PC-3 (cell line): ENCODE measurements around the gene ACER1. TPM values are rescaled to one million over a fixed set of nuclear protein-coding genes. Genes with fewer than 3 reads are reported as not detected.
A peak's percentile ranks its signal among the peaks of the same experiment; 100 is the strongest.
"Not testable (repeated sequence)": the region's sequence is repeated elsewhere in the genome, so short reads cannot be mapped to it uniquely, and the experiment has no call there.

Source experiments
- ATAC-seq: fragments of 200-7000 bp; cut with Tn5 transposase; 2 replicates; pipeline ENCODE4 v1.9.1; 2020; ENCODE audit warnings: mild to moderate bottlenecking, moderate library complexity
- BruUV-seq: library from RNA; stranded (reverse); fragments of 400-500 nt; replicated peaks from 2 replicates; lab custom pipeline; 2021; lab: Mats Ljungman, UMichigan
- CTCF ChIA-PET: fragments of 300-600 bp; sonication (Branson Sonifier 250); formaldehyde crosslinking; loops from one replicate; lab custom pipeline; 2022; ENCODE audit warnings: antibody characterized with exemption; lab: Charles Lee
- POLR2A ChIA-PET: fragments of 300-600 bp; sonication (Branson Sonifier 250); formaldehyde crosslinking; loops from one replicate; lab custom pipeline; 2022; ENCODE audit warnings: antibody characterized with exemption; ENCODE audit not compliant: unreplicated experiment; lab: Charles Lee
- DNase-seq: peaks from one replicate; pipeline ENCODE4 v3.0.0-alpha.2; 2015
- H2AFZ ChIP-seq: fragments of 300-600 bp; sonication (generic); 2 replicates; pipeline ENCODE4 v1.6.0; 2016; ENCODE audit warnings: antibody characterized with exemption, low read length
- H3F3A ChIP-seq: fragments of 300-600 bp; sonication (generic); one replicate; pipeline ENCODE4 v1.6.0; 2017; ENCODE audit warnings: antibody characterized with exemption, low read length, control low read depth, mild to moderate bottlenecking; ENCODE audit not compliant: unreplicated experiment
- H3K27ac ChIP-seq: fragments of 300-600 bp; sonication (generic); 2 replicates; pipeline ENCODE4 v1.5.1; 2016; ENCODE audit warnings: mild to moderate bottlenecking, low read length
- H3K27me3 ChIP-seq: fragments of 300-600 bp; sonication (generic); 2 replicates; pipeline ENCODE4 v1.6.1; 2016; ENCODE audit warnings: low read length, mixed read lengths
- H3K36me3 ChIP-seq: fragments of 300-600 bp; sonication (generic); 2 replicates; pipeline ENCODE4 v1.6.1; 2016; ENCODE audit warnings: low read depth, mixed run types, low read length, mixed read lengths
- H3K4me1 ChIP-seq: fragments of 300-600 bp; sonication (generic); 2 replicates; pipeline ENCODE4 v1.5.1; 2016; ENCODE audit warnings: low read length; ENCODE audit not compliant: insufficient read depth
- H3K4me2 ChIP-seq: fragments of 300-600 bp; sonication (generic); 2 replicates; pipeline ENCODE4 v1.6.0; 2016; ENCODE audit warnings: low read length
- H3K4me3 ChIP-seq: fragments of 300-600 bp; sonication (generic); 2 replicates; pipeline ENCODE4 v1.5.1; 2016; ENCODE audit warnings: mild to moderate bottlenecking, low read length, mixed read lengths
- H3K79me2 ChIP-seq: fragments of 300-600 bp; sonication (generic); 2 replicates; pipeline ENCODE4 v1.6.1; 2017; ENCODE audit warnings: low read length, mixed read lengths
- H3K9ac ChIP-seq: fragments of 300-600 bp; sonication (generic); 2 replicates; pipeline ENCODE4 v1.6.0; 2016; ENCODE audit warnings: mild to moderate bottlenecking, low read length
- H3K9me2 ChIP-seq: fragments of 300-600 bp; sonication (generic); replicated peaks from 2 replicates; pipeline ENCODE4 v1.6.1; 2016; ENCODE audit warnings: mixed run types, low read length, mixed read lengths
- H3K9me3 ChIP-seq: fragments of 300-600 bp; sonication (generic); 2 replicates; pipeline ENCODE4 v1.6.1; 2016; ENCODE audit warnings: low read length, mixed read lengths
- H4K20me1 ChIP-seq: fragments of 300-600 bp; sonication (generic); 2 replicates; pipeline ENCODE4 v1.6.1; 2016; ENCODE audit warnings: low read length, mixed read lengths
- CTCF ChIP-seq: fragments of 300-600 bp; sonication (generic); conservative IDR thresholded peaks from 2 replicates; pipeline ENCODE4 v1.5.1; 2017; ENCODE audit warnings: antibody characterized with exemption, low read depth, mild to moderate bottlenecking, low read length
- EZH2 ChIP-seq: fragments of 300-600 bp; sonication (generic); IDR thresholded peaks from one replicate; pipeline ENCODE4 v1.6.1; 2017; ENCODE audit warnings: antibody characterized with exemption, mild to moderate bottlenecking, low read length; ENCODE audit not compliant: unreplicated experiment
- EZH2phosphoT487 ChIP-seq: fragments of 300-600 bp; sonication (generic); IDR thresholded peaks from 2 replicates; pipeline ENCODE4 v1.6.1; 2018; ENCODE audit warnings: mild to moderate bottlenecking, antibody characterized with exemption, low read length, borderline replicate concordance
- intact Hi-C: fragments of 100-400 bp; cut with micrococcal nuclease; formaldehyde crosslinking; loops from 2 replicates; pipeline ENCODE4 v1.9.0; 2023
- total RNA-seq: library from RNA; depleted of rRNA; stranded (reverse); fragments of >200 nt; gene quantifications from 2 replicates; pipeline ENCODE4 v1.2.3, GENCODE V29; 2014

Gene ACER1
- total RNA-seq, 1 experiment from 2014 or later = not detected

GRCh38 chr19:6359568-6360341 lies 26.3 kb upstream of the ACER1 start:
- Histone ChIP-seq H3K9ac (no peak overlapping the region), H3F3A (no peaks in the 10 kb centered on the region), H3K79me2 (peaks cover 20% of the 10 kb centered on the region), H2AFZ (no peak overlapping the region), H3K4me3 (no peak overlapping the region), H3K4me2 (no peak overlapping the region), H3K27ac (no peak overlapping the region), H3K9me3 (no peaks in the 10 kb centered on the region), H3K27me3 (no peaks in the 10 kb centered on the region), H3K36me3 (peaks cover 4% of the 10 kb centered on the region; the same call in 1 of the 2 replicates), H3K4me1 (peaks cover 16% of the 10 kb centered on the region), H3K9me2 (no peaks in the 10 kb centered on the region), H4K20me1 (no peaks in the 10 kb centered on the region)
- intact Hi-C loops = no loop called here
- TF ChIP-seq EZH2phosphoT487 (no peak), EZH2 (no peak), CTCF (no peak)
- DNase-seq (no peak), ATAC-seq (no peak)
- ChIA-PET CTCF (no interaction called here), POLR2A (no interaction called here)
- BruUV-seq = no TSS peak

- Histone ChIP-seq H3F3A (no peaks in the 10 kb centered on the region), H2AFZ (peak overlapping the region; percentile 78), H3K4me2 (peak overlapping the region; percentile 68), H3K36me3 (no peaks in the 10 kb centered on the region), H3K9me2 (no peaks in the 10 kb centered on the region), H4K20me1 (no peaks in the 10 kb centered on the region), H3K27me3 (no peaks in the 10 kb centered on the region), H3K9ac (no peak overlapping the region), H3K4me1 (peaks cover 17% of the 10 kb centered on the region), H3K79me2 (peaks cover 14% of the 10 kb centered on the region), H3K4me3 (no peak overlapping the region), H3K27ac (no peak overlapping the region), H3K9me3 (no peaks in the 10 kb centered on the region)
- BruUV-seq = no TSS peak
- ChIA-PET POLR2A (no interaction called here), CTCF (interaction anchor here (0.8 kb wide), 1 partner anchor 232 kb away, joined by 4 read pairs; no protein-coding TSS in a partner anchor)
- TF ChIP-seq EZH2phosphoT487 (no peak), CTCF (no peak), EZH2 (no peak)
- peak; percentile 55 for DNase-seq
- peak; percentile 7; the same call in 1 of the 2 replicates for ATAC-seq
- intact Hi-C loops = no loop called here
Measured at GRCh38 chr19:6358003-6358402, 24.6 kb upstream of the ACER1 start.

GRCh38 chr19:6357174-6357573 lies 23.8 kb upstream of the ACER1 start:
- ChIA-PET POLR2A (no interaction called here), CTCF (interaction anchor here (0.8 kb wide), 1 partner anchor 231 kb away, joined by 4 read pairs; no protein-coding TSS in a partner anchor)
- H3K27ac ChIP-seq = no peak overlapping the region

GRCh38 chr19:6355321-6356040 lies 22.1 kb upstream of the ACER1 start:
- intact Hi-C loops = loop anchor here (2.0 kb wide), 3 partner anchors 137 to 307 kb away; no protein-coding TSS in a partner anchor

More at GRCh38 chr19:6357174-6357573, 23.8 kb upstream of the ACER1 start:
- Histone ChIP-seq H3K4me3 (no peak overlapping the region), H3F3A (no peaks in the 10 kb centered on the region), H4K20me1 (no peaks in the 10 kb centered on the region), H3K36me3 (no peaks in the 10 kb centered on the region), H3K4me2 (no peak overlapping the region), H3K9ac (no peak overlapping the region), H2AFZ (no peak overlapping the region), H3K79me2 (peaks cover 6% of the 10 kb centered on the region), H3K9me2 (no peaks in the 10 kb centered on the region), H3K27me3 (no peaks in the 10 kb centered on the region), H3K9me3 (no peaks in the 10 kb centered on the region), H3K4me1 (peaks cover 13% of the 10 kb centered on the region)
- TF ChIP-seq EZH2 = no peak
- no TSS peak for BruUV-seq
- ATAC-seq (no peak), DNase-seq (no peak)
- intact Hi-C loops = no loop called here

More at GRCh38 chr19:6355321-6356040, 22.1 kb upstream of the ACER1 start:
- H3K27me3 ChIP-seq, H3K9me2 ChIP-seq, H3K36me3 ChIP-seq, H3K9me3 ChIP-seq, H4K20me1 ChIP-seq, H3F3A ChIP-seq, ATAC-seq, H2AFZ ChIP-seq, H3K27ac ChIP-seq, H3K9ac ChIP-seq, CTCF ChIA-PET, DNase-seq, H3K4me2 ChIP-seq, H3K4me3 ChIP-seq, BruUV-seq, POLR2A ChIA-PET, H3K79me2 ChIP-seq: not testable (repeated sequence)
- H3K4me1 ChIP-seq = peaks cover 11% of the 10 kb centered on the region; the same call in 1 of the 2 replicates
